HG03060 (cell line): ENCODE measurements around the gene LRRFIP1.

ENCODE experiments used
- ATAC-seq: cut with Tn5 transposase; IDR thresholded peaks from one replicate; pipeline ENCODE4 v1.9.1; 2021; ENCODE audit warnings: low read depth, moderate number of reproducible peaks; ENCODE audit not compliant: unreplicated experiment

The LRRFIP1 gene

DNA sequence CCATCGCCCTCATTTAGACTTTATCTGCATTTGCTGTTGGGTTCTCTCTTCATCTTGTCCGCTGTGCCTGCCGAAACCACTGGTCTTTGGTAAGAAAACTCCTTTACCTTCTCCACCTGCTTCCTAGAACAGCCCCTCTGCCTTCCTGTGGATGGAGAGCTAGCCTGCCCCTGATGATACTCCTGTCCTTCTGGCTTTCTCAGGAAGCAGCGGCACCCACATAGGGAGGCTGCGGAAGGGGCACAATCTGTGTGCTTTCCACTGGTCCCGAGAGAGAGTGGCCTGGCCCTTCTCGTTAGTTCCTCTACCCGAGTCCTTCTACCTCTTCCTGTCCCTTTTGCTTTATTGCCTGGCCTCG lies 90.9 kb downstream of the LRRFIP1 start:
- no peak for ATAC-seq

DNA sequence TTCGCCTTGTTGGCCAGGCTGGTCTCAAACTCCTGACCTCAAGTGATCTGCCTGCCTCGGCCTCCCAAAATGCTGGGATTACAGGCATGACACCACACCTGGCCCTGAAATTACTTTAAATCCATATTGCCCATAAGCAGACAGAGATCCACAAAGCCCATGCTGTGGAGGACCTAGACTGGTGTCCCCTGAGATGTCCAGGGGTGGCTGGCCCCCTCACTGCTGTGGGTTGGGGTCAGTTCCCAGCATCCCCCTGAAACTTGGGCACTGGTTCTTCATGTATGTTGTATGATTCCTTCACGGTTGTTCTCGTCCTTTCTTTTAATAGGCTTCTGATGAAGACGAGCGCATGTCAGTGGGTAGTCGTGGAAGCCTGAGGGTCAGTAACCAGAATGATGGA lies 93.1 kb downstream of the LRRFIP1 start:
- no peak for ATAC-seq

DNA sequence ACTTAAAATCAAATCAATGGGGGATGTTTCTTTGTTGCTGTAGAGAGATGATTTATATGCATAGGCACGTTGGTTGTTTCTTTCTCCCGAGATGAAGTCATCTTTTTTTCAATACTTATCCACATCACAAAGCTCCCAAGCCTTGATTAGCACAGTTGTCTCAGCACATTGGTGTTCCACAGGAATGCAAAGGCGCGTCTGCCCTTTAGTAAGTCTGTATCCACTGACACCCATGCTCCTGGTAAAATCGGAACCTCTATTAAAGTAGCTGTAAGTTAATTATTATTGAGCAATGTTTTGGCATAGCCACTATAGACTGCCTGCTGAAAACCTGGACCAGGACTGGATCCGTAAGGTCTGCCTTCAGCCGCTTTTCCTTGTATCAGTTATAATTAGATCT lies 93.6 kb downstream of the LRRFIP1 start:
- ATAC-seq: no peak

DNA sequence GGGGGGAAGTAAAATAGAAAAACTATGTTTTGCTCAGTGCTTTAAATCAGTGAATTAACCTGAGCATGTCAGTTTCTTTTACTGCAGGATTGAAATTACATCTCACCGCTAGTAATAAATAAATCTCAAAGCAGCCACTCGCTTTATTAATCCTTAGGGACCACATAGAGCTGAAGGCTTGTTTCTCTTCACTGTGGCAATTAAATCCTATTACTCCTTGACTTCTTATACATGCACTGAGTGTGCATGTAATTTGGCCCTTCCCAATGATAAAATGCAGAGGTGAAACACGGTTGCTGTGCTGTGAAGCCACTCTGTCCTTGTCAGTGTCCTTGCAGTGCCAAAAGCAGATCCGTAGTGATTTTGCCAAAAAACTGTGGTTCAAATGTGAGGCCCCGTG lies 94.1 kb downstream of the LRRFIP1 start:
- ATAC-seq: no peak

DNA sequence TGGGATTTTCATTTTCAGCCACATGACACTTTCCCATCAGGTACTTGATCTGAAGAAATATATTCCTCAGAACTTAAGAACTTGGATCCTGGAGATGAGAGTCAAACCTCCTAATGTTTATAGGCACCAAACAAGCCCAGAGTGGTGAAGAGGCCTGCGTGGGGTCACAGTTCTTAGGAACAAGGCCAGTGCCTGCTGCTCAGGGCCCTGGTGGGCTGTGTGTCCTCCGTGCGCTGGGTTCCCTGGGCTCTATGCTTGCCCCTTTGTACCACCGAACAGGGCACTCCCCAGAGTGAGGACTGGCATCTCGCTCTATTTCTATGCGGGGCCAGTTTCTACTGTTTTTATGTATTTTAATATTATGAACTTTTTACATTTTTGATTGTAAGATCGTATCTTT lies 95.2 kb downstream of the LRRFIP1 start:
- no peak for ATAC-seq

DNA sequence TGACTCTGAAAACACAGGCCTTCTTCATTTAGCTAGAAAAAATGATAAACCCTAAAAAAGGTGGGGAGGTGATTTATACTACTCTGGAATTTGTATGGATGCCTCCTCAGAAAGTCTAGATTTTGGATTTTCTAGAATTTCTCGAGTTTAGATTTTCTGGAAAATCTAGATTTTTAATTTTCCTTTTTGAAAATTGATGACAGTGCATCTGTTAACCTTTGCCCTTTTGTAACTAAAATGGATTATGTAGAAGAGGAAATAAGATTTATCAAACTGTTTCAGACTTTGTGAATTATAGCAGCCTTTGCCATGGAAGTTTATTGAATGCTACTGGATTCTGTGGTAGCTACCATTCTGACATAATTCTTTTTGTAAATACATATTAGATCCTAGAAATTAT lies 95.6 kb downstream of the LRRFIP1 start:
- ATAC-seq: no peak

DNA sequence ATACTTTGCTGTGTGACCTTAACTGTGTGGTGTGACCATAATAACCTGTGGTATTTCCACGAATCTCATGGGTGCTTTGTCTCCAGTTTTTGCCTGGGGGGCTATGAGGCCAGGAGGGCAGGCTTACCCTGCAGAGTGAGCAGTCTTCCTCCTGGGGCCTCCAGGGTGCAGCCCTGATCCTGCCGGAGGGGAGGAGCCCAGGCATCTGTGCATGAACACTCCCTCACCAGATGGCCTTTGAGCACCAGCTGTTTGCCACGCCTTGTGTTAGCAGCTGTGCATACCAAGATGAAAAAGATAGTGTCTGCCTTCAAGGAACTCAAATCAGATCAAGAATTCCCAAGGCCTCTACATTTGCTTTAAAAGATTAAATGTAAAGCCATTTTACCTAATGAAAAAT lies 96.2 kb downstream of the LRRFIP1 start:
- ATAC-seq: no peak

DNA sequence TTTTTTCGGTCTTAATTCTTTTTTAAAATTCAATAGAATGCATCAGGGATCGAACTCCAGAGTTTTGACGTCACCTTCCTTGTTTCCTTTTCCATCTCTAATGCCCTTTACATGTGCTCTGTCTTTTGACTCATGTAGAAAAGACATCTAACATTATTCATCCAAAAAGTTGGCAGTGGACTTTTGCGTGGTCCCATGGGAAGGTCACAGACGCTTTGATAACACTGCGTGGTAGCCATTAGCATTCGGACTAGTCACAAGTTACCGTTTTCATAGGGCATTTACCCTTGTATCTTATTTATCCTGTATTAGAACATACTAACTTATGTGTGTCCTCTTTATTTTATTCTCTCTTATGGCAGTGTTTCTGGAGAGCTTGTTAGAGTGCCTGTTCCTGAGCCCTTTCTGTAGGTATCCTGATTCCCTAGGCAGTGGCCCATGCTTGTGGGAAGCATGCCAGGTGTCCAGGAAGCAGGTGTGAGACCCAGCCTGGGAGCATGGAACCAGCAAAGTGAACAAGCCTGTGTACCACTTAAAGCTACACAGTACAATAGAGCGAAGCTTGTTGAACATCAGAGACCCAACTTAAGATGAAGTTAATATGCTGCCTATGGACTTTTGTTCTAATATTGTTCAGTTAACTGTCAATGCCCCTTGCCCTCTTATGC lies 97.6 kb downstream of the LRRFIP1 start:
- no peak for ATAC-seq

DNA sequence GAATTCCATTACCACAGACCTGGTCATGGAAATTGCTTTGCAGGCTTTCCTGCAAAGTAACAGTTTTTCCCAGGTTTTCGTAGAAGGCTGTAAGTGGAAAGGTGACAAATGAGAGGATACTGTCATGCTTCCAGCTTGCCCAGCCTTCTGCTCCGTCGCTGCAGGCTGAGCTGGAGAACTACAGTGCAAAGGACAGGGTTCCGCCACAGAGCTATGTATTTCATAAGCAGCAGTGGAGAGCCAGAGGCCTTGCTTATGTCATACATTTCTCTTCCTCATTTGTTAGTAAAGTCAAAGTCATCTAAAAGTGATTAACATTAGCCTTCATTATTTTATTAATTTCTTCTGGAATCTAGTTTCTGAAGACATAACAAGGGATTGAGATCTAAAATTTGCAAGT lies 98.3 kb downstream of the LRRFIP1 start:
- ATAC-seq: no peak

DNA sequence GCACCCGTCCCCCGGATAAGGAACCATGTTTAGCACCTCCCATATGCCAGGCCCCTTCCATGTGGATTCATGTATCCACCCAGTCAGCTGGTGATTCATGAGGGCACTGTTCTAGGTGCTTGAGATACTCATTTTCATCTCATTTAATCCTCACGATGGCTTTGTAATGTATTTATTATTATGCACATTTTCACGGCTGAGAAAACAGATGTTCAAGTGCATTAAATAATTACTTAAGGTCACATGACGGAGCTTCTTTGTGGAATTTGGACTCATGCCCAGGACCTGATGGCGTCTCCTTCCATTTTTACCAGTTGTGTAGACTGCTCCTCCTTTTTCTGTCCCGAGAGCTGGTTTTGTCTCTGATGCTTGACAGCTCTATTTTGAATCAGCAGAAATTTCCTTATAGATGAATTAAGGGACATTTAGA lies 99.0 kb downstream of the LRRFIP1 start:
- ATAC-seq: no peak

DNA sequence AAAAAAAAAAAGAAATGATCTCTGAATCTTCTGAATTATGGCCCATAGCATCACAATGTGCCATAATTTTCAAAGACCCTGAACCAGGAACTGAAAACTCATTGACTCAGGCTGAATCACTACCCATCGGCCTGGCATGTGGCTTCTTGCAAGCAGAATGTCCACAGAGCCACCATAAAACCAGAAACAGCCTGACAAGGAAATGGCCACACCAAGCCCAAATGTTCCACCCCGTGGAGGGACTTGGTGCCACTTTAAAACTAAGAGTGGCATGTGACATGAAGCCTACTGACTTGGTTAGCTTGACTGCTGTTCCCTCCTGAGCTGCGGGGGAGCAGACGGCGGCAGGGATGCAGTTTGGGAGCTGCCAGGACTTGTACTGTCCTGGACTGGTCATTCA lies 100.0 kb downstream of the LRRFIP1 start:
- ATAC-seq: no peak

DNA sequence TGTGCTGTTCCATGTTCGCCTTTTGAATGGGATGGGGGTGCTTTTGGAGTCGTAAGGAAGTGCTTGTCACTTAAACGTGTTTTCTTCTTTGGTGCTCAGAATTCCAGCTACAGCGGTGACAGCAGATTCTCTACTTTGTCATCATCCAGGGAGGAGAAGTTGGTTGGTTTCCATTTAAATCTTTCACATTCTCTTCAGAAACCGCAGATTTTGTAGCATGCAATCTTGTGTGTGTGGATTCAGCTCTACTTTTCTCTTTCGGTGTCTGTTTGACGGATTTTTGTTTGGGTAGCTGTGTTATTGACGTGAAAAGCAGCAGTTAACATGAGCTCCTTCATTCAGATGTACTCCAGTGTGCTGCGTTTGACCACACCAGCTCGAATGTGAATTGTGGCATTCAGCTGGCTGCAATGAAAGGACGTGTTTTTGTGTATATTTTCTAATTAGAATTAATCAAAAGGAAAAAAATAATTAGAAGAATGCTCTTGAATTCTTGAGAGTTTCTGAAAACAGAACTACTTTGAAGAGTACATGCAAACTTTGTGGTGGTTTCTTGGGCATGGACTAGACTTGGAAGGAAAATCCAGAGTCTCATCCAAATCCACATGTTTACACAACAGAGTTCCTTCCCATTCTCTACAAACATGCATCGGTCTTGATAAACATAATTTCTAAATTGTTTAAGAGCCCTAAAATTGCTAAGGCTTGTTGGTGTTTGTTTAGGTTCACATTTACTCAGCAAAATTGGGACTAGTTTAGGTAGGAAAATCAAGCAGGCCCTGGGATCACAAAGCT lies 102.5 kb downstream of the LRRFIP1 start:
- ATAC-seq: no peak

DNA sequence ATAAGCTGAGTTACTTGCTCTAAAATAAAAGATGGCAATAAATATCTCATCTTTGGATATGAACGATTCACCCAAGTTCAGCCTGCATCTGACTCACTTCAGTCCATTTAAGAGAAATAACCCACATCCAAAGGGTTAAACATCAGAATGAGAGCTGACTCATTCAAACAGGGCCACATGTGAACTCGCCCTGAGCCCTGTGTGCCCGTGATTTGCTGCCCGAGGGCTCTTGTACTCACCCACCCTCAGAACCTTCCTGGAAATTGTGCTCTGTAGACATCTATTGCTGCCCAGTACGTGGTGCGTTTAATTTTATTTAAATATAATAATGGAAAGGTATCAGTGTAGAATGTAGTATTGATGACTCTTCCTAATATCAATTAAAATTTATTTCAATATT lies 104.3 kb downstream of the LRRFIP1 start:
- ATAC-seq: no peak

DNA sequence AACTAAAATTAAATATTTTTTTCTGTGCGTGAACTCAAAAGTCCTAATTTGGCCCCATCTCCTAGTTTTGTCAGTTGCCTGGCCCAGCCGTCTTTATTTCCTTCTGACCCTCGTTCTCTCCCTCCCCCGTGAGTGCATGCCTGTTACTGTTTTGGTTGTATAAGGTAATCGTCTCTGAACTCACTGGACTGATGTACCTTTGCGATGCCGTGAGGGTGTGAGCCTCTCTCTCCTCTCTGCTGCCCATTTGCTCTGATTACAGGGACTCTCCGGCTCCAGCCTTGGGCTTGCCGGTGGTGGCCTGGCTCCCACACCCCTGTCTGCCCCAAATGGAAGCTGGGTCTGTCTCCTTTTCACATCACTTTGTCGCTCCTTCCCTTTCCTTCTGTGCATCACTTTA lies 104.7 kb downstream of the LRRFIP1 start:
- ATAC-seq: no peak

DNA sequence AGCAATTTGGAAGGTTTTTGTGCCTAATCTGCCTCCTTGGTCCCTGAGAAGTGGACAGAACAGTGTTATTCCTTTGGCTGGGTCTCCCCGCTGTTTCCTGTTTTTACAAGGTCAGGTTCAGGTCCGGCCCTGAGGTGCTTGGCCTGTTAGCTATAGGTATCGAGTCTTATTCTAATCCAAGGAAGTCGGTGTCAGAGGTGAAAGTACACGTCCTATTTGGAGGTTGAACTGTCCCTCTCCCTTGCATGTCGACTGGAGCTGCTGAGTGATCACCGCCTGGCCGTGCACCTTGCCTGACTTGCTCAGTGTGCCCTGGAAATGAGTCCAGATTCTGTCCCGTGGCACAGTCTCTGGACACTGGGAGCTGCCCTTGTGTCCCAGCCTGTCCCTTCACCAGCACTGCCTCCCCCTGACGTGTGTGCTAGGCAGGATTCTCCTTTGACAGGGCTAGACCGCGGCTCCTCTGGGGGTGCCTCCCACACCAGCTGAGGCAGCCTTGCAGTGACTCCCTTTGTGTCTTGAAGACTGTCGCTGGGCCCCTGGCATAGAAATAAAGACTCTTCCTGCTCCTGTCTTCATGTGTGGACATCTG lies 105.5 kb downstream of the LRRFIP1 start:
- ATAC-seq: no peak

DNA sequence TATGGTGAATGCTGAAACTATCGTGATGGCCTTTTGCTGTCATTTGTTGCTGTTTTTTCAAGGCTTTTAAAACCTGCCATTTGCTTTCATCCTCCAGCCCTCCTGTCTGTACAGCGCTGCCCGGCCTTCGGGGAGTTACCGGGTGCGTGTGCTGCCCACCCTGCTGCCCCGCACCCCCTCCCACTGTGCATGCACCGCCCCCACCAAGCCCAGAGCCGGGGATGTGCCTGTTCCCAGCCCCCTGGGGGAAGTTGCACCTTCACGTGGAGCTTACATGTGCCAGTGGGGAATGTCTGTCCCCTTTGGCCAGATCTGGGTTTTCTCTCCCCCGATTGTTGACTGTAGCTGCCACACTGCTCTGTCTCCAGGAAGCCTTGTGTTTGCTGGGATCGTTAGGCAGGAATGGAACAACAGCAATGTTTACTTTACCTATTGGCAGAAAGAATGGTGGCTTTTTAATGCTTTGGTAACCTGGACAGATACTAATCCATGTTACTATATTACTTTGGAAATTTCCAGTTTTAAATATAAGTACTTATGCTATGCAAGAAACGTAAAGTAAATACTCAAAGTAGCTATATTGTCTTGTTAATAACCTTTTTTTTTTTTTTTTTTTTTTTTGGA lies 106.4 kb downstream of the LRRFIP1 start:
- ATAC-seq: no peak

DNA sequence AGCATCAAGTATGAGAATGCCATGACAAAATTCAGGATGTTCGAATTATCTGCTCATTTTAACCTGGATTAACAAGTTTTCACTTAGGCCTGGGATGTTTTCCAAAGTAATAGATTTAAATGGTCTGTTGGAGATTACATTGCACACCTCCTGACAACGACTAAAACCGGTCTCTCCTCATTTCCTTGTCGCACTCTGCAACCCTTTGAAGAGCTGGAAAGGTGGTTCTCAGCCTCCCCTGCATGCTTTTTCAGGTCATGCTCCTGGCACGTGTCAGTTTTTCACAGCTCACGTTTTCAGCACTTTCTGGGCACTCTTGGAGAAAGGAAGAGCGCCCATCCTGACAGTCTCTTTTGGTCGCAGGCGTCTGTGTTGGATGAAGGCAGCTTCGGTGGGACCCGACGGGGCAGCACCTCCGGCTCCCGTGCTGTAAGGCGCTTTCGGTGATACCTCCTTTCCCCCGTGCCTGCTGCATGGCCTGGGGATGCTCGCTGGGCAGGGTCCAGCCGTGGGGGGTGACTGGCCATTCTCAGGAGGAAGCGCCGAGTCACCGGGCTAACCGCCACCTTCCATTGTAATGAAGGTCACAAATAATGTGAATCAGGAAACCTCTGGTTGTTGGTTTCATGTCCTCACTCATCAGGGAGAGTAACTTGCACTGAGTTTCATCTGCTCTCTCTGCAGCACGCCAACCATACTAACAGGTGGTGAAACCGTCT lies 107.7 kb downstream of the LRRFIP1 start:
- no peak for ATAC-seq

DNA sequence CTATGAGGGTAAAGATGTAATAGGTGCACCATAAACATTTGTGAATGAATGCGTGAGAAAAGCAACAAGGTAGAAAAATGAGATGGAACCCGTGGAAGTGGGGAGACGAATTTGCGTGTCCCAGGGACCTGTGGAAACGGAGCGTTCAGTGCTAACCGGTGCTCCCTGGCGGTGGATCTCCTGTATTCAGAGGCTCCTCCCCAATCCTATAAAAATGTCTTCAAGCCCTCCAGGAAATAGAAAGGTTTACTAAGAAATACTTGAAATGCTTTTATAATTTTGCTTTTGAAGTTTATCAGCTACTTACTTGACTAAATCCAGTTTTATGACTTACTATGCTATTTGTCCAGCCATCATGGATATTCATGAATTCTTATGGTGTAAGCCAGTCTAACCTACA lies 108.4 kb downstream of the LRRFIP1 start:
- ATAC-seq: no peak

DNA sequence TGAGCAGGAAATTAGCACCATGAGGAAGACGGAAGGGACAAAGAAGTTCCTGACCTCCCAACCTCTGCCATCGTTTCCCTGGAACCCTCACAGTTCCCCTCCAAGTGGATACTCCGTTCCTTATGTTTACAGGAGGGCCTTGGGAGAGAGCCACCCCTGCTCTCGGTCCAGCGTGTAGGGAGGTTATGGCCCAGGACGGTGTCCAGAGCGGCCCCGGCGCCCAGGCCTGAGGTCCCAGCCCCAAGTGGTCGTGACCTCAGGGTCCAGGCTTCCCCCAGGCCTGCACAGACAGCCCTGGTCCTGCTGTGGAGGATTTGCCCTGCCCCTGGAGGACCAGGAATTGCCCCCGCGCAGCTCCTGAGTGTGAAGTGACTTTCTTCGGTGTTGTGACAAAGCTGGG lies 109.4 kb downstream of the LRRFIP1 start:
- ATAC-seq: no peak

DNA sequence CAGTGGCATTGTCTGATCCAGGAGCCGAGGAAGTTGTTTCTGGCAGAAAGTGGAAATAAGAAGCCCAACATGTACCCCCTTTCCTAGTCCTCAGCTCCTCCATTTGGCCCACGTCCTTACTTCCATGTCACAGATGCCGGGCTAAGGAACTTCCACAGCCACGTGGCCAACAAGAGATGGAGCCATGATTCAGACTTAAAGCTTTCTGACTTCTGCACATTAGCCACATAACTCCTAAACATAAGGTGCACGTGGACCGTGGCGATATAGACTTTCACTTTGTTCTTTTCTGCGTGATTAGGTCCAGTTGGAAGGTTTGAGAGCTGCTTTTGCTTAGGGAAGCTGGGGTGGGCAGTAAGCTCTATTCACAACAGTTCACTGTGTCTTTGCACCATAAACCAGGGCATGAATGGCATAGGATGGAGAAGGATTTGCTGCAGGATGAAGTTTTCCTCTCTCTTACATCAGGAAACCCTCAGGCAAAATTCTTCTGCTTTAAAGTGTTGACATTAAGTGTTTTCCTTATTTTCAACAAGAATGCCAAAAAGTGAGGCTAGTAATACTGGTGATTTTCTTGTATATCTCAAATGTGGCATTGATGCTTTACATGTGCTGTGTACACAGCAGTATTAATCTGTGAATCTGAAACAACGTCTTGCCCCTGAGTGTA lies 109.9 kb downstream of the LRRFIP1 start:
- ATAC-seq: no peak
